Measurements from ENCODE around the gene EXOC3.

The EXOC3 gene

DNA sequence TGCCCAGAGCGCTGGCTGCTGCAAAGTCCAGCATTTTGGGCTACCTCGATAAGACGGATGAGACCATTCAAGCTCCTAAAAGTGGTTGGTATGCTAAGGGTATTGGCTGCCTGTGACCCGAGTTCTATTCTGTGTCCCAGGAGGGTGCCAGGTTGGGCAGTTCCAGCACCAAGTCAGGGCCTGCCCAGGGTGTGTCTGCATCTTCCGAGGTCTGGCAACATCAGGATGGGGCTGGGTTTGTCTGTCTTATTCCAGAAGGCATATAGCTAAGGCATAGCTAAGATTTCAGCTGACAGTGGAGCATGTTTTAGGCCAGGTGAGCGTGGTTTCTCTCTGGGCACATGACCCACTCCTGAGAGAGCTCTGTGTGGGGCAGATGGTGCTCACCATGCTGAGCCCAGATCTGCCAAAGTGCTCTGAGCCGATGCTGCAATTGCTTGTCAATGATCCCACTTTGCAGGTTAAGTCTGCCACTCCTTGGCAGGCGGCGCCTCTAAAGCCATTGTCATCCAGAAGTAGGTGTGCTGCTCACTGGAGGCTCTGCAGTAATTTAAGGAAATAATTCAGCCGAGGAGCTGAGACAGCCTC is 73.5 kb downstream of the EXOC3 start:
- in situ Hi-C loops (cut with HindIII; ENCODE audit: low sequenced_read_pairs): loop anchor here (25.0 kb wide), 1 partner anchor 246 kb away; no protein-coding TSS in a partner anchor

Measured in endothelial cell of hepatic sinusoid (primary cell).